ENCODE data around the gene CTSH.

Gene CTSH

DNA sequence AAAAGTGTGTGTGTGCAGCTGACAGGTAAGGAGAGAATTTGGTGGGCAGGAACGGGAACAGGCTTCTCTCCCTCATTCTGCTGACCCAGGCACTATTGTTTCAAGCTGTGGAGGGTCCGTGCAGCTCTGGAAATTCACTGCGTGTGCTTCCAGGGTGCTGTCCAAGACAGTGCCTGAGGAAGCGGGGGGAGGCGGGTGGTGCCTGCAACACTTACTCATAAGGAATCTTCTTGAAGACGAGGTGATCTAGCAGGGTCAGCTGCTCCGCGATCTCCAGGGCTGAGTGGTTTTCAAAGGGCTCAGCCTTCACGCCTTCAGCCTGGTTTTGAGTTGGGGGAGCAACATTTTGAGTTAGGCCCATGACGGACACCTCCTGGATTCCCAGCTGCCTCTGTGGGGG is 46.6 kb upstream of the CTSH start:
- H3K27me3 ChIP-seq (replicated peaks): no peaks in the 10 kb centered on the region
- peak; percentile 35 for DNase-seq
- in situ Hi-C loops (cut with HindIII; ENCODE audit: low pct_ligation_motif_present, low sequenced_read_pairs): no loop called here
- H3K4me3 ChIP-seq (ENCODE audit: low read depth, low read length): no peak overlapping the region
- no peak for TF ChIP-seq CTCF (IDR thresholded peaks at IDR 0.05; ENCODE audit: low read depth, low read length, missing control alignments)
- H3K36me3 ChIP-seq (replicated peaks): no peaks in the 10 kb centered on the region
- no peak overlapping the region for H3K27ac ChIP-seq

DNA sequence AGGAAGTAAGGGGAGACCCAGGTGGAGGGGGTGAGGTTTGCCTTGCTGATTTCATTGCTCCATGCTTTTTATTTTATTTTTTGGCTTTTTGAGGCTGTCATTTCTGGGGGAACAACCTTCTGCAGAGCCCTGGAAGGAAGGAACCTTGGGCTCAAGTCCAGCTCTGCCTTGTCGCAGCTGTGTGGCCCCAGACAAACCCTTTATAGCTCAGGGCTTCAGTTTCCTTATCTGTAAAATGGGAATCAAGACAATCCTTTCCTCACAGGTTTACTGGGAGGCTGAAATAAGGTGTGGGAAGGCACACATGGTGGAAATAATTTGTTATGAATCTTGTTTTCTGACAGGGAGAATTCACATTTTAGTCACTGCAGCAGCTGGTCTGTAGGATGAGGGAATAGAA is 45.4 kb upstream of the CTSH start:
- Histone ChIP-seq H3K27ac (no peak overlapping the region), H3K27me3 (replicated peaks) (no peaks in the 10 kb centered on the region), H3K4me3 (ENCODE audit: low read depth, low read length) (no peak overlapping the region), H3K36me3 (replicated peaks) (no peaks in the 10 kb centered on the region)
- in situ Hi-C loops (cut with HindIII; ENCODE audit: low pct_ligation_motif_present, low sequenced_read_pairs): no loop called here
- TF ChIP-seq CTCF (IDR thresholded peaks at IDR 0.05; ENCODE audit: low read depth, low read length, missing control alignments): no peak
- DNase-seq: no peak

GRCh38 chr15:78989701-78990240 is 44.9 kb upstream of the CTSH start:
- H3K27ac ChIP-seq: no peak overlapping the region
- DNase-seq: no peak
- H3K4me3 ChIP-seq (ENCODE audit: low read depth, low read length): no peak overlapping the region
- H3K36me3 ChIP-seq (replicated peaks): no peaks in the 10 kb centered on the region
- no peak for TF ChIP-seq CTCF (IDR thresholded peaks at IDR 0.05; ENCODE audit: low read depth, low read length, missing control alignments)
- H3K27me3 ChIP-seq (replicated peaks): no peaks in the 10 kb centered on the region
- in situ Hi-C loops (cut with HindIII; ENCODE audit: low pct_ligation_motif_present, low sequenced_read_pairs): no loop called here

DNA sequence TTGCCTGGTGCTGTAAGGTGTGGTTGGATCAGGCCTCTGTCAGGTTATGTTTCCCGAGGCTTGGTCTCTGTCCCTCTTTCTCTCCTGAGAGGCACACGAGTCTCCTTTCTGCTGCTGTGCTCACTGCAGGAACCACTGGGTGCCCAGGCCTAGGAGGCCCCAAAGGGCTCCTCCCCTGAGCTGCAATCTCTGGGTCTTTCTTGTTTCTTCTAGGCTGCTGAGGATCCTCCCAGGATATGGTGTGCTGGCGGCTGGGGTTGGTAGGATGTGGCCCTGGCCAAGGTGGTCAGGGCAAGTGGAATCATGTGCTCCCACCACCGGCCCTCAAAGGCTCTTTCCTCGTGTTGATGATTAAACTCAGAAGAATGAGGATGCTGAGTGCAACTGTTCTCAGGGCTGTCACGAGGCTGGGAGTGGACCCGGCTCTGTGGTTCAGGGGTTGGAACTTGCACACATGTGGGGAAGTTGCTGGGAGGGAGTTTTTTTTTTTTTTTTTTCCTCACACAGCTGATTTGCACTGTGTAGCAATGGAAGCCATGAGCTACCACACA is 43.6 kb upstream of the CTSH start:
- peak; percentile 97 for DNase-seq
- Histone ChIP-seq H3K4me3 (ENCODE audit: low read depth, low read length) (no peak overlapping the region), H3K27ac (peak overlapping the region; percentile 70), H3K36me3 (replicated peaks) (no peaks in the 10 kb centered on the region), H3K27me3 (replicated peaks) (no peaks in the 10 kb centered on the region)
- TF ChIP-seq CTCF (IDR thresholded peaks at IDR 0.05; ENCODE audit: low read depth, low read length, missing control alignments): no peak
- in situ Hi-C loops (cut with HindIII; ENCODE audit: low pct_ligation_motif_present, low sequenced_read_pairs): no loop called here

DNA sequence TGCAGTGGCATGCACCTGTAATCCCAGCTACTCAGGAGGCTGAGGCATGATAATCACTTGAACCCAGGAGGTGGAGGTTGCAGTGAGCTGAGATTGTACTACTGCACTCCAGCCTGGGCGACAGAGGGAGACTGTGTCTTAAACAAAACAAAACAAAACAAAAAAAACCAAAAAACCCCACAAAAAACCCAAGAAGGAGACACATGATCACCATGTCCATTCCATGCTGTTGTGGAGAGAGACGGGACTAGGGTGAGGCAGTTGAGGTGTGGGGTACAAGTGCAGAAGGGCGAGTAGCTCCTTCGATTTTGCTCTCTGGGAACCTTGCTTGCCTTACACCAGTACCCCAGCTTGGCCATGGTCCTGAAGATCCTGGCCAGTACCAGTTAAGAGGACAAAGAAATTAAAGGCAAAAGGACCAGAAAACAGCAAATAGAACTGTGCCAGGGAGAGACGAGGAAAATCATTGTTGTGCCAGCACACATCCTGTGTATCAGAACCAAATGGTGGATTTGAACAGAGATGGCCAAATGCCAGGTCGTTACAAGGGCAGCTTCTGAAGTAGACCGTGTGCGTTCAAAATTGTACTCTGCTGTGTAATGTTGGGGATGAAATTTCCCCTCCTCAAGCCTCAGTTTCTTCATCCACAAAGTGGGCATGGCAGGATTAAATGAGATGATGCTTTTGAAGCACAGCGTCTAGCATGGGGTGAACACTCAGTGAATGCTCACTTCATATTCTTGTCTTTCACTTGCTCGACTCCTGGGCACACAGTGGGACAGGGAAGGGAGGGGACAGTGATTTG is 42.9 kb upstream of the CTSH start:
- TF ChIP-seq CTCF (IDR thresholded peaks at IDR 0.05; ENCODE audit: low read depth, low read length, missing control alignments): no peak
- Histone ChIP-seq H3K4me3 (ENCODE audit: low read depth, low read length) (no peak overlapping the region), H3K27me3 (replicated peaks) (no peaks in the 10 kb centered on the region), H3K36me3 (replicated peaks) (no peaks in the 10 kb centered on the region), H3K27ac (peak overlapping the region; percentile 70)
- DNase-seq: no peak
- in situ Hi-C loops (cut with HindIII; ENCODE audit: low pct_ligation_motif_present, low sequenced_read_pairs): no loop called here
